Naive thymus-derived CD8-positive, alpha-beta T cell (primary cell): ENCODE measurements around the gene PHF3. TPM values are rescaled to one million over a fixed set of nuclear protein-coding genes. Genes with fewer than 3 reads are reported as not detected.
"Not testable (repeated sequence)": the region's sequence is repeated elsewhere in the genome, so short reads cannot be mapped to it uniquely, and the experiment has no call there.

ENCODE experiments used
- ATAC-seq, 2 donors: fragments of 150-1000 bp; cut with Tn5 transposase in 1 of 2; sonication (Bioruptor Pico), chemical (Tn5 transposase) in 1 of 2; 1 replicate in 1 of 2; 2 replicates in 1 of 2; pipeline ENCODE4 v1.10.0; 2021; ENCODE audit warnings: mild to moderate bottlenecking in 2 of 2, moderate library complexity in 2 of 2
- POLR2A ChIA-PET: fragments of 350-600 bp; sonication (Branson Sonifier 250); formaldehyde crosslinking; loops from one replicate; lab custom pipeline; 2021; ENCODE audit warnings: antibody characterized with exemption; lab: Charles Lee
- DNase-seq, 10 donors: peaks; one replicate each; pipeline versions ENCODE4 v3.0.0 to v3.0.0-alpha.2; 2020 to 2022
- H3K27ac Mint-ChIP-seq, 10 donors: one replicate each; pipeline ENCODE4 v1.8.0; 2020 to 2022; ENCODE audit warnings: mild to moderate bottlenecking in 10 of 10, mixed read lengths in 10 of 10, moderate library complexity in 4 of 10, inconsistent platforms in 1 of 10
- H3K27me3 Mint-ChIP-seq, 5 donors: one replicate each; pipeline ENCODE4 v1.8.0; 2021 to 2022; ENCODE audit warnings: mixed read lengths in 5 of 5
- H3K36me3 Mint-ChIP-seq, 3 donors: one replicate each; pipeline ENCODE4 v1.8.0; 2020 to 2022; ENCODE audit warnings: mixed read lengths in 3 of 3, mild to moderate bottlenecking in 2 of 3, inconsistent platforms in 1 of 3
- H3K4me1 Mint-ChIP-seq, 4 donors: one replicate each; pipeline ENCODE4 v1.8.0; 2021 to 2022; ENCODE audit warnings: mixed read lengths in 4 of 4
- H3K4me3 Mint-ChIP-seq, 10 donors: one replicate each; pipeline ENCODE4 v1.8.0; 2020 to 2022; ENCODE audit warnings: mild to moderate bottlenecking in 10 of 10, mixed read lengths in 10 of 10, moderate library complexity in 6 of 10, inconsistent platforms in 1 of 10
- H3K9me3 Mint-ChIP-seq, 9 donors: one replicate each; pipeline ENCODE4 v1.8.0; 2020 to 2022; ENCODE audit warnings: mixed read lengths in 9 of 9, mild to moderate bottlenecking in 3 of 9, inconsistent platforms in 1 of 9, moderate library complexity in 1 of 9
- polyA plus RNA-seq, 3 donors: library from polyadenylated mRNA; unstranded; fragments of 300-500 nt; fragmentation: Illumina TruSeq; gene quantifications; one replicate each; pipeline ENCODE4 v1.2.3, GENCODE V29; 2021
- total RNA-seq, 8 experiments: library from RNA in 2 of 8; stranded (reverse) in 2 of 8; gene quantifications; one replicate each; pipeline ENCODE4 v1.2.3 and lab custom pipeline; 2021 to 2026

Gene PHF3
- total and polyA plus RNA-seq, 5 experiments from 2014 or later = 23.7 to 118 (median 38.6) TPM

- POLR2A ChIA-PET = no interaction called here
- DNase-seq = no peak
- Mint-ChIP-seq H3K27ac (peak overlapping the region in 1 of 10 donors; percentile 36), H3K36me3 (peaks cover 16 to 29% (median 20%) of the 10 kb centered on the region in 3 donors), H3K4me1 (peaks cover 0 to 7% (median 0%) of the 10 kb centered on the region in 4 donors), H3K4me3 (no peak overlapping the region), H3K27me3 (peaks cover 0 to 4% (median 0%) of the 10 kb centered on the region in 5 donors), H3K9me3 (peaks cover 0 to 18% (median 9%) of the 10 kb centered on the region in 9 donors)
- no peak for ATAC-seq
Measured at GRCh38 chr6:63750400-63750799, 114.8 kb downstream of the PHF3 start.

DNA sequence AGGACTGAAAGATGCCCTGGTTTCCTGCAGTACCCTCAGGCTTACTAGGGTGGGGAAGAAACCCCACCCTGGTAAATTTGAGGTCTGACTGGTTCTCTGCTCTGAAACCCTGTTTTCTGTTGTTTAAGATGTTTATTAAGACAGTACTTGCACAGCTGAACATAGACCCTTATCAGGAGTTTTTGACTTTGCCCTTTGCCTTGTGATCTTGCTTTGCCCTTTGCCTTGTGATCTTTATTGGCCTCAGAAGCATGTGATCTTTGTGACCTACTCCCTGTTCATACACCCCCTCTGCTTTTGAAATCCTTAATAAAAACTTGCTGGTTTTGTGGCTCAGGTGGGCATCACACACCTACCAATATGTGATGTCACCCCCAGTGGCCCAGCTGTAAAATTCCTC is 121.7 kb downstream of the PHF3 start:
- POLR2A ChIA-PET, H3K4me1 Mint-ChIP-seq, H3K27me3 Mint-ChIP-seq, DNase-seq, ATAC-seq: not testable (repeated sequence)
- peaks cover 0 to 27% (median 17%) of the 10 kb centered on the region in 9 donors for H3K9me3 Mint-ChIP-seq
- H3K36me3 Mint-ChIP-seq = peaks cover 10 to 26% (median 17%) of the 10 kb centered on the region in 3 donors
- H3K27ac Mint-ChIP-seq = peak overlapping the region in 1 of 10 donors; percentile 20
- H3K4me3 Mint-ChIP-seq = peak overlapping the region in 1 of 10 donors; percentile 34

DNA sequence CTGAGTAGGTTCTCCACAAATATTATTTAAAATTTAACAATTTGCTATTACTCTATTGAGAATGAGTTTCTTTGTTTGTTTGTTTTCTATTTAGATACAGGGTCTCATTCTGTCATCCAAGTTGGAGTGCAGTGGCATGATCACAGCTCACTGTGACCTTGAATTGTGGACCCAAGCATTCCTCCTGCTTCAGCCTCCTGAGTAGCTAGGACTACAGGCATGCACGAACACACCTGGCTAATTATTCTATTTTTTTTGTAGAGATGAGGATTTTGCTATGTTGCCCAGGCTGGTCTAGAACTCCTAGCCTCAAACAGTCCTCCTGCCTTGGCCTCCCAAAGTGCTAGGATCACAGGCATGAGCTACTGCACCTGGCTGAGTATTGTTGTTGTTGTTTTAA is 122.2 kb downstream of the PHF3 start:
- H3K4me3 Mint-ChIP-seq = no peak overlapping the region

GRCh38 chr6:63759605-63760105 is 124.1 kb downstream of the PHF3 start:
- Mint-ChIP-seq H3K27me3 (no peaks in the 10 kb centered on the region), H3K9me3 (peaks cover 0 to 26% (median 17%) of the 10 kb centered on the region in 9 donors), H3K4me1 (no peaks in the 10 kb centered on the region), H3K27ac (no peak overlapping the region), H3K4me3 (no peak overlapping the region), H3K36me3 (peaks cover 10 to 26% (median 17%) of the 10 kb centered on the region in 3 donors)
- POLR2A ChIA-PET = no interaction called here
- ATAC-seq (no peak), DNase-seq (no peak)

More for the DNA sequence above, 122.2 kb downstream of the PHF3 start:
- DNase-seq (no peak), ATAC-seq (no peak)
- H3K27ac Mint-ChIP-seq = peak overlapping the region in 1 of 10 donors; percentile 85
- POLR2A ChIA-PET = no interaction called here
- H3K36me3 Mint-ChIP-seq = peaks cover 10 to 26% (median 17%) of the 10 kb centered on the region in 3 donors
- no peaks in the 10 kb centered on the region for H3K4me1 Mint-ChIP-seq
- peaks cover 0 to 27% (median 17%) of the 10 kb centered on the region in 9 donors for H3K9me3 Mint-ChIP-seq
- H3K27me3 Mint-ChIP-seq = no peaks in the 10 kb centered on the region

- POLR2A ChIA-PET = no interaction called here
- Mint-ChIP-seq H3K4me3 (no peak overlapping the region), H3K27ac (no peak overlapping the region), H3K27me3 (no peaks in the 10 kb centered on the region), H3K4me1 (no peaks in the 10 kb centered on the region), H3K9me3 (peaks cover 0 to 24% (median 17%) of the 10 kb centered on the region in 9 donors), H3K36me3 (peaks cover 5 to 26% (median 17%) of the 10 kb centered on the region in 3 donors)
- DNase-seq (no peak), ATAC-seq (no peak)
Measured at GRCh38 chr6:63760199-63760598, 124.6 kb downstream of the PHF3 start.

GRCh38 chr6:63764318-63764916 is 128.8 kb downstream of the PHF3 start:
- DNase-seq (peak in 3 of 10 donors; percentile 50 to 64 (median 57)), ATAC-seq (no peak)
- POLR2A ChIA-PET = interaction anchor here (1.0 kb wide), 1 partner anchor 166 kb away, joined by 4 read pairs; no protein-coding TSS in a partner anchor
- Mint-ChIP-seq H3K27me3 (peaks cover 0 to 3% (median 2%) of the 10 kb centered on the region in 5 donors), H3K4me1 (no peaks in the 10 kb centered on the region), H3K36me3 (peaks cover 0 to 3% (median 0%) of the 10 kb centered on the region in 3 donors), H3K27ac (no peak overlapping the region), H3K9me3 (peaks cover 0 to 20% (median 3%) of the 10 kb centered on the region in 9 donors), H3K4me3 (no peak overlapping the region)

Other genes starting within 250 kb of the PHF3 start
- 10 to 100 TPM; 27.0 to 27.6 TPM for gene PTP4A1, start 63.3 kb upstream of the PHF3 start, total RNA-seq
- 10 to 100 TPM; 36.1 to 53.1 (median 36.9) TPM for gene PTP4A1, start 63.3 kb upstream of the PHF3 start, polyA plus RNA-seq